ENCODE measurements around the gene DUSP16.
"Not testable (repeated sequence)": the region's sequence is repeated elsewhere in the genome, so short reads cannot be mapped to it uniquely, and the experiment has no call there.

Gene DUSP16

DNA sequence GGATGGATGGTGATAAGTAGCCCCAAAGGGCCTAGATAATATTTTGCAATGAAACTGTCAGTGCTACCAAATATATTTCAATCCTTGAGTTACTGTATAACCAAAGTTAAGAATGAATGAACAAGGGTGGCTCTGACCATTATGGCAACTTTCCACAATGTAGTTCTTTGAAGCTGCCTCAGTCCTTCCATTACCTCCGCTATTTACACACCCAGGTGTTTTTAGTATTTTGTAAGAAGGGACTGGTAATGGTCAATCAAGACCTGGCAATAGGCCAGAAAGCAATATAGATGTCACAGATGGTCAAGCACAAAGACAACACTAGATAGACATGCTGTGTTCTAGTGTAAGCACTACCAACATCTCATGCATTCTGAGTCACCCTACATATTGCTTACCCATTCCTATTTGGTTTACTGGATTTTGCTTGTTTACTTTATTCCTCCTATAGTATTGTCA, 16.3 kb downstream of the DUSP16 start:
- DNase-seq (ENCODE audit: low spot score), result no peak

DNA sequence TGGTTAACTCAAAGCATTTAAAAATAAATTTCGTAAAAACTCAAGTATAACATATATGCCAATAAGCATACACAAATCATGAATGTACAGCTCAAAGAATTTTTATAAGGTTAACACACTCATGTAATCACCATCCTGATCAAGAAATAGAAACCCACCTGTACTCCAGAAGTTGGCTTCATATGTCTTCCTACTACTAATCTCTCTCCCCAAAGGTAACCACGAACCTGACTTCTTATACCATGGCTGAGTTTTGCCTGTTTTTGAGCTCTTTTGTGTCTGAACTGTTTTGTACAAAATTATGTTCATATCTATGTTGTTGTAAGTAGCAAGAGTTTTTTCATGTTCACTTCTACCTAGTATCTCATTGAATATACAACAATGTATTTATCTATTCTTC, 18.7 kb downstream of the DUSP16 start:
- DNase-seq (ENCODE audit: low spot score), result no peak

- DNase-seq (ENCODE audit: low spot score), result no peak
These were observed 19.7 kb downstream of the DUSP16 start for GRCh38 chr12:12542964-12543363.

GRCh38 chr12:12542286-12542685, 20.4 kb downstream of the DUSP16 start:
- DNase-seq (ENCODE audit: low spot score), result no peak

DNA sequence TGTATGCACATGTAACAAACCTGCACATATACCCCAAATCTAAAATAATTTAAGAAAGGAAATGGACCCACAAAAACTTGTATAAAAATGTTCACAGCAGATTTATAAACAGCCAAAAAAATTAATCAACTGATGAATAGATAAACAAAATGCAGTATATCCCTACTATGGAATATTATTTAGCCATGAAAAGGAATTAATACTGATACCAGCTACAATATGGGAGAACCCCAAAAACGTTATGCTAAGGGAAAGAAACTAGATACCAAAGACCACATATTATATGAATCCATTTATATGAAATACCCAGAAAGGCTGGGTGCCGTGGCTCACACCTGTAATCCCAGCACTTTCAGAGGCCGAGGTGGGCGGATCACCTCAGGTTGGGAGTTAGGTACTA, 20.9 kb downstream of the DUSP16 start:
- no peak for DNase-seq (ENCODE audit: low spot score)

GRCh38 chr12:12540261-12541013, 22.2 kb downstream of the DUSP16 start:
- no peak for DNase-seq (ENCODE audit: low spot score)

GRCh38 chr12:12539028-12539810, 23.4 kb downstream of the DUSP16 start:
- DNase-seq (ENCODE audit: low spot score), result no peak

DNA sequence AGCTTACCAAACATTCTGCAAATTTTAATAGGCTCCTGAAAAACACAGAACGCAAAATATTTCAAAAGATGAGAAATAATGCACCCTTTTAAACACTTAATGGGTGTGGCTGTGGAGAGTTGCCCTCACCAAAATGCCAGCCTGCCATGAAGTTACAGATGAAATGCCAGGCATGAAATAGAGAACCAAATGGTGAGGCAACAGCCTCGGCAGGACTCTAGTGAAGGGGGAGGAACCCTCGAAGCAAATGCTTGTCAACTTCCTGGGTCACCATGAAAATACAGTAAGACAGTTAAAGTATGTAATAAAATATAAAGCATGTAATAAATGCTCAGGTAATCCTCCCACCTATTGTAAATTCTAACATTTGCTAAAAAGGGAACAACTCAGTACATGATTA, 24.1 kb downstream of the DUSP16 start:
- no peak for DNase-seq (ENCODE audit: low spot score)

DNA sequence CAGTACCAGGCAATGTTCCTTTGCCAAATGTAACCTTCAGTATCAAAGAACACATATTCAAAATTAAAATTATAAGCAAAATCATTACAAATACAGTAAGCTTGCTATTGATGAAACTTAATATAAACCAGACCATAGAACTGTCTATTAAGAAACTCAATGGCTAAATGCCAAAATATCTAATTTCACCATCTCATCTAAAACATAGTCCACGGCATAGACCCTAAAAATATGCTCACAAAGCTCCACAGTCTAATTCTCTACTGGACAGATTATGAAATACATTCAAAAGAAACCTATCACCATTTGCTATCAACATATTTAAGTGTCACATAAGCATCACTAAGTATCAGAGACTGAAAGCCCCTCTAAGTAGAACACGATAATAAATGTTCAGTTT, 25.2 kb downstream of the DUSP16 start:
- no peak for DNase-seq (ENCODE audit: low spot score)

DNA sequence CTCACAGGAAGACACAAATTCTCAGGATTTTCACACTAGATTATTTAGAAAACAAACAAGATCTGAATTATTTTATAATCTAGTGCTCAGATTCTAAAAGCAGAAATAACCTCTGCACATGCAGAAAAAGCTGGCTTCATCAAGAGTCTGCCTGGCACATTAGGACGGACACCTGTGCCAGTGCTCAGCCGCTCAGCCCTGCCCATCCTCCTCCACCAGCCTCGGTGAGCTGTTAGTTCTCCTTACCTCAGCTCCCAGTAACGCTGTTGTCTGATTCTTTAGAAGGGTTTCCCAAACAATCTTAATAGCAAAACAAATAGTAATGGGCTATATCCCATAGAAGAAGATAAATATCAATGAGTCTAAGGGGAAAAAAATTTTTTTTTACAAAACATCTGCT, 27.7 kb downstream of the DUSP16 start:
- DNase-seq (ENCODE audit: low spot score), result no peak

DNA sequence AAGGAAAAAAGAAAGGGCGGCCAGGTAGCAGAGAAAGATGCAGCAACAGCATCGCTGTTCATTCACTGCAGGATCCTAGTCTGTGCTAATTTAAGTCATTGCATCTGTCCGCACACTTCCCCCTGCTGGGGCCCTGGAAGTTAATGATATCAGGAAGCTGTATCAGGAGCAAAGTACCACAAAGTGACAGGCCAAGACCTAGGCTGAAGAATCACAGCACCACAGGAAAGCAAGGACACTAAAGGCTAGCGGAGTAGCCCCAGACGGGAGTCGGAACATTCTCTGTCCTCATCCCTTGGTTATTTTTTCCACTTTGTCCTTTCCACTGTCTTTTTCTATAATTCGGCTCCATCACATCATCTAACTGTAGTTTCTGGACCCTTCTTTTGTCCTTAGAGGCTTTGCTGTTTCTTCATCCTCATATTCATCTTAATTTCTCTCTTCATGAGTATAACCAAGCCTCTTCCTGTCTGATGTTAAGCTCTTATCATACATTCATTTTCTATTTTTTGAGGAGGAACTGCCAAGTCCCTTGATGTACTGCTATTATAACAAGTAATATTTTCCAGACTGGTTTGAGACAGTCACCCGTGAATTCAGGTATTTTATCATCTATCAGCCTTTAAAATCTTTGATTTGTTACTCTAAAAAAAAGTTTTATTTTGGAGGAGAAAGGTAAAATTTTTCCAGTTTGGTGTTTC, 28.3 kb downstream of the DUSP16 start:
- no peak for DNase-seq (ENCODE audit: low spot score)

DNA sequence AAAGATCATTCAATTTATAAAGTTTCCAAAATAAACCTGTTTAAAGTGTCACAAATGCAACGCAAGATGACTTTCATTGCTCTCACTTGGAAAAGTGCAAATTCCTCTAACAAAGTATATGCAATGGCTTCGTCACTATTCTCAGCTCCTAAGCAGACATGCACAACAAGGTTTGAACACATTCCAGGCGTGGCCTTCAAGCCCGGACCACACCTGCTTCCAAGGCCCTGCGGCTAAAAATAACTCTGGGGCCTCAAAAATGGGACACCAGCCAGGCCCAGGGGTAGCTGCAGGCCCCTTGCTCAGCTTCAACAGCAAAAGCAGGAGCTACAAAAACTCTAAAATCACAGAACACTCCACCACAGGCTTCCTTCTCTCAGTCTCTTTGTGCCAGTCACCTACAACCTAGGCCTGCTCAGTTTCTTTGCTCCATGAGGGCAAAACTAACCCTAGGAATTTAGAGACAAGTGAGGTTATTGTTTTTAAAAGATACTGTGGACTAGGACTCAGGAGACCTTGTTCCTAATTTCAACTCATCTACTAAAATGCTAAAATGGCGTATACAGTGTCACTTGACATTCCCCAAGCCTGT, 29.3 kb downstream of the DUSP16 start:
- DNase-seq (ENCODE audit: low spot score), result no peak

- no peak for DNase-seq (ENCODE audit: low spot score)
These were observed 31.5 kb downstream of the DUSP16 start for GRCh38 chr12:12531194-12531593.

DNA sequence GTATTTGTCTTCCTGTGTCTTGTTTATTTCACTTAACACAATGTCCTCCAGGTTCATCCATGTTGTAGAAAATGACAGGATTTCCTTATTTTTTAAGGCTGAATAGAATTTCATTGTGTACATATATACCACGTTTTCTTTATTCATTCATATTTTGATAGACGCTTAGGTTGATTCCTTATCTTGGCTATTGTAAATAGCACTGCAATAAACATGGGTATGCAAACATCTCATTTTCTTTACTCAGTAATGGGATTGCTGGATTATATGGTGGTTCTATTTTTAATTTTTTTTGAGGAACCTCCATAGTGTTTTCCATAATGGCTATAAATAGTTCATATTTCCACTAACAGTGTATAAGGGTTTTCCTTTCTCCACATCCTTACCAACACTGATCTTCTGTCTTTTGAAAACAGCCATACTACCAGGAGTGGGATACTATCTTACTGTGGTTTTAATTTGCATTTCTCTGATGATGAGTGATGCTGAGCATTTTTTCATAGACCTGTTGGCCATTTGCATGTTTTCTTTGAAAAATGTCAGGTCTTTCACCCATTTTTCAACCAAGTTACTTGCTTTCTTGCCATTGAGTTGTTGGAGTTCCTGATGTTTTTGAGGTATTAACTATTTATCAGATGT, 32.8 kb downstream of the DUSP16 start:
- no peak for DNase-seq (ENCODE audit: low spot score)

DNA sequence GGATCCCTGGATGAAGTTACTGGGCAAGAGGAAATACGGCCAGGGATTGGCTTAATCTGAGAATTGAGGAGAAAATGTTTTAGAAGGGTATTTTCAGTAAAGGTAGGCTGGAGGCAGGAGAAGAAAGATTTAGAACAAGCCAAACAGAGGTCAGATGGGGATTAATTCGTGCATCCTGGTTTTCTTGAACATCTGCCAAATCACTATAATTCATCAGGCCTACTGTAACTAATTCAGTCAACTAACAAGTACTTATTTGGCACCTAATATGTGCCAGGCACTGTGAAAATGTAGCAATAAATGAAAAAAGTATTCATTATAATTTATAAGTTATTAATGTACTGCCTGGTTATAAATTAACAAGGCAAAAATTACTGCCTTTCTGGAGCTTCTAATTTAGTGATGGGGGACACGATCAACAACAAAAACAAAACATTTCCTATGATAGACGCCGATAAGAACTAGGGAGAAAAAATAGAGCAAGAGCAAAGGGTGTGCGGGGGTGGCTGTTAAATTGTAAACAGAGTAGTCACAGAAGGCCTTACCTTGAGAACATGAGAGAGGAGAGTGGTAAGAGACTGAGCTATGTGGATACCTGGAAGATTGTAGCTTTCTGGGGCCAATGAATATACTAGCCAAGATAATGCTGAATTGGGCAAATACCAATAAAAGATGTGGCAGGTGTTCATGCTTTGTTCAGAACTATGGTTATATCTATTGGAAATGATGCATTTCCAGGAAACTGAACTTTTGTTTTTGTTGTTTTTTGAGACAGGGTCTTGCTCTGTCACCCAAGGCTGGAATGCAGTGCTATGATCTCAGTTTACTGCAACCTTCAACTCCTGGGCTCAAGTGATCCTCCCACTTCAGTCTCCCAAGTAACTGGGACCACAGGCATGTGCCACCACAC, 34.0 kb downstream of the DUSP16 start:
- no peak for DNase-seq (ENCODE audit: low spot score)

GRCh38 chr12:12527820-12528296, 34.8 kb downstream of the DUSP16 start:
- DNase-seq (ENCODE audit: low spot score), result no peak

DNA sequence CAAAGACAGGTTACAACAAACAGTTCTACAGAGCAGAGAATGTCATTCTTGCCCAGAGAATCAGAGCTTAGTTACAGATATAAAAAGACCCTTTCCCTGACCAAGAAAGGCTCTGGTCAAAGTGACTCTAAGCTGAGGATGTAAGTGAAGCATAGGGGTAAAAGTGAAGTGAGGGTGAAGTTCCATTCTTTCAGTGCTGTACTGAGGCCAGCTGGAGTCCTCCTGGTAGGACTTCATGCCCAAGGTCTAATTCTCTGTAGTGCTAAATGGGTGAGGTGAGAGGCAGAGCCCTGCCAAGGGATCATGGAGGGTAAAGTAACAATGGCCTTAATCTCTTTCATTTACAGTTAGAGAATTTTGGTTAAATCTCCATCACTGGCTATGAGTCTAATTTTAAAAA, 38.5 kb downstream of the DUSP16 start:
- no peak for DNase-seq (ENCODE audit: low spot score)

- no peak for DNase-seq (ENCODE audit: low spot score)
These were observed 39.4 kb downstream of the DUSP16 start for GRCh38 chr12:12523229-12523628.

GRCh38 chr12:12522657-12523056, 40.0 kb downstream of the DUSP16 start:
- not testable (repeated sequence) for DNase-seq (ENCODE audit: low spot score)

DNA sequence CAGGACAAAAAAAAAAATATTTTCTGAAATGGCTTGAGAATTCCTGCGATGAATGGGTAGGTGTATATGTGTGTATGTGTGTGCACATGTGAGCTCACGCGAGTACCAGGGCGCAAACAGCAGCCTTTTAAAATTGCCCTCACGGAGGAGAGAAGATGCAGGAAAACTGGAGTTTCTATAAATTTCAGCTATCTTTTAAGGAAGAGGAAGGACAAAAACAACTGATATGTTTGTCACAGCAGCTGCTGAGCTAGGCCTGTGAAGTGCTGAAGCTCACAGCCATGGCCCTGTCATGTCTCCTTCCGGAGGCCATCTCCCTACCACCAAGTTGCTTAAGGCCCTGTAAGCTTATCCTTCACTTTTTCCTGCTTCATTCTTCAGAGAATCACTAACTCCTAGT, 40.8 kb downstream of the DUSP16 start:
- DNase-seq (ENCODE audit: low spot score), result no peak

GRCh38 chr12:12521044-12521485, 41.6 kb downstream of the DUSP16 start:
- DNase-seq (ENCODE audit: low spot score), result no peak
